Ovary (tissue), 3 donors: Measurements from ENCODE around the gene BEST2.

Source experiments
- POLR2A ChIP-seq: fragments of 450-650 bp; IDR thresholded peaks from one replicate; pipeline ENCODE4 v1.6.1; 2017; ENCODE audit warnings: antibody characterized with exemption, mild to moderate bottlenecking, moderate library complexity
- TF ChIP-seq, protein P1 (sequence below), 3 donors: fragments of 450-650 bp in 2 of 3; fragments of 200-600 bp in 1 of 3; IDR thresholded peaks; one replicate each; pipeline versions ENCODE4 v1.5.1 to v1.8.0; 2016 to 2022; ENCODE audit warnings: antibody characterized with exemption in 3 of 3, mild to moderate bottlenecking in 1 of 3
- donor health status: DM: no; HTN: no; CAD: no.

DNA sequence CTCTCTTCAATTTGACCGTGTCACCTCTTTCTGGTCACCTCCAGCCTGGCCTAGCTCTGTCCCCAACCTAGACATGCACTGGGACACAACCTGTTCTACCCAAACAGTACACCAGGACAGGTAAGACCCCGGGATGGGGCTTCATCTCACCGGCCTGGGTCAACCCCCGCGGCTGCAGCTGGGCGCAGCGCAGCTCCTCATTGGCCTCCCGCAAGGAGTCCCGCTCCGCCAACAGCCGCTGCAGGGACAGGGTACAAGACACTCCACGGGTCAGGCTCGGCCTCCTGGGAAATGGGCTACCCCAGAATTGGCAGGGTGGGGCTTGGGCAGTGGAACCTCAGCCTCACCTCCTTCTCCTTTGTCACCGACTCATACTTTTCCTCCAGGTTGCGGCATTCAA, 16.1 kb downstream of the BEST2 start:
- TF ChIP-seq, protein P1, sequence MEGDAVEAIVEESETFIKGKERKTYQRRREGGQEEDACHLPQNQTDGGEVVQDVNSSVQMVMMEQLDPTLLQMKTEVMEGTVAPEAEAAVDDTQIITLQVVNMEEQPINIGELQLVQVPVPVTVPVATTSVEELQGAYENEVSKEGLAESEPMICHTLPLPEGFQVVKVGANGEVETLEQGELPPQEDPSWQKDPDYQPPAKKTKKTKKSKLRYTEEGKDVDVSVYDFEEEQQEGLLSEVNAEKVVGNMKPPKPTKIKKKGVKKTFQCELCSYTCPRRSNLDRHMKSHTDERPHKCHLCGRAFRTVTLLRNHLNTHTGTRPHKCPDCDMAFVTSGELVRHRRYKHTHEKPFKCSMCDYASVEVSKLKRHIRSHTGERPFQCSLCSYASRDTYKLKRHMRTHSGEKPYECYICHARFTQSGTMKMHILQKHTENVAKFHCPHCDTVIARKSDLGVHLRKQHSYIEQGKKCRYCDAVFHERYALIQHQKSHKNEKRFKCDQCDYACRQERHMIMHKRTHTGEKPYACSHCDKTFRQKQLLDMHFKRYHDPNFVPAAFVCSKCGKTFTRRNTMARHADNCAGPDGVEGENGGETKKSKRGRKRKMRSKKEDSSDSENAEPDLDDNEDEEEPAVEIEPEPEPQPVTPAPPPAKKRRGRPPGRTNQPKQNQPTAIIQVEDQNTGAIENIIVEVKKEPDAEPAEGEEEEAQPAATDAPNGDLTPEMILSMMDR (IDR thresholded peaks at IDR 0.05): no peak
- no peak for TF ChIP-seq POLR2A
